ENCODE data around the gene SIRPB2.
"Not testable (repeated sequence)": the region's sequence is repeated elsewhere in the genome, so short reads cannot be mapped to it uniquely, and the experiment has no call there.

SIRPB2 gene

GRCh38 chr20:1499528-1500420 is 8.6 kb upstream of the SIRPB2 start:
- no peak for DNase-seq

GRCh38 chr20:1497371-1497770 is 6.2 kb upstream of the SIRPB2 start:
- not testable (repeated sequence) for DNase-seq

- no peak for DNase-seq
These were observed 5.7 kb upstream of the SIRPB2 start for GRCh38 chr20:1496930-1497329.

GRCh38 chr20:1494436-1494835 is 3.2 kb upstream of the SIRPB2 start:
- no peak for DNase-seq

- no peak for DNase-seq
These were observed 2.3 kb upstream of the SIRPB2 start for GRCh38 chr20:1493536-1493935.

GRCh38 chr20:1491860-1492642 is 831 bp upstream of the SIRPB2 start:
- DNase-seq = no peak

- DNase-seq = no peak
These were observed 501 bp downstream of the SIRPB2 start for GRCh38 chr20:1490643-1491195.

- DNase-seq = no peak
These were observed 1.3 kb downstream of the SIRPB2 start for GRCh38 chr20:1489764-1490436.

- DNase-seq = no peak
These were observed 1.9 kb downstream of the SIRPB2 start for GRCh38 chr20:1489325-1489724.

GRCh38 chr20:1486566-1486965 is 4.7 kb downstream of the SIRPB2 start:
- DNase-seq = no peak

- no peak for DNase-seq
These were observed 6.6 kb downstream of the SIRPB2 start for GRCh38 chr20:1484438-1485116.

GRCh38 chr20:1479831-1480595 is 11.2 kb downstream of the SIRPB2 start:
- no peak for DNase-seq

- no peak for DNase-seq
These were observed 12.7 kb downstream of the SIRPB2 start for GRCh38 chr20:1478566-1478965.

- no peak for DNase-seq
These were observed 13.2 kb downstream of the SIRPB2 start for GRCh38 chr20:1477896-1478490.

- no peak for DNase-seq
These were observed 16.2 kb downstream of the SIRPB2 start for GRCh38 chr20:1474817-1475603.

- no peak for DNase-seq
These were observed 16.9 kb downstream of the SIRPB2 start for GRCh38 chr20:1474325-1474724.

- DNase-seq = no peak
These were observed 17.7 kb downstream of the SIRPB2 start for GRCh38 chr20:1473246-1474220.

- DNase-seq = no peak
These were observed 18.5 kb downstream of the SIRPB2 start for GRCh38 chr20:1472556-1473245.

- no peak for DNase-seq
These were observed 20.0 kb downstream of the SIRPB2 start for GRCh38 chr20:1471242-1471641.

Measured in activated T-cell treated with anti-CD3 and anti-CD28 coated beads, Interleukin-2, amount 50 U/mL, for 48 hours (primary cell).